ENCODE results near the gene RAB31. TPM values are rescaled to one million over a fixed set of nuclear protein-coding genes. Genes with fewer than 3 reads are reported as not detected.

RAB31 gene
- total RNA-seq, 1 donor from 2014 or later, result 36.0 TPM

GRCh38 chr18:9810994-9811705 is 103.0 kb downstream of the RAB31 start:
- DNase-seq (no peak), ATAC-seq (ENCODE audit: low read depth) (no peak)
- Mint-ChIP-seq H3K4me3 (no peak overlapping the region), H3K9me3 (no peaks in the 10 kb centered on the region), H3K36me3 (ENCODE audit: low read depth) (peaks cover 29% of the 10 kb centered on the region), H3K27ac (no peak overlapping the region), H3K4me1 (no peaks in the 10 kb centered on the region), H3K27me3 (no peaks in the 10 kb centered on the region)
- no peak for TF ChIP-seq CTCF (IDR thresholded peaks at IDR 0.05)
- intact Hi-C loops (cut with micrococcal nuclease), result no loop called here
- POLR2A ChIA-PET, result no interaction called here
- CTCF ChIA-PET, result no interaction called here

GRCh38 chr18:9811978-9812377 is 103.9 kb downstream of the RAB31 start:
- DNase-seq, result no peak
- no peak overlapping the region for H3K27ac Mint-ChIP-seq
- no peak overlapping the region for H3K4me3 Mint-ChIP-seq
- H3K4me1 Mint-ChIP-seq, result no peaks in the 10 kb centered on the region
- CTCF ChIA-PET, result no interaction called here
- TF ChIP-seq CTCF (IDR thresholded peaks at IDR 0.05), result no peak
- H3K36me3 Mint-ChIP-seq (ENCODE audit: low read depth), result peaks cover 28% of the 10 kb centered on the region
- no peak for ATAC-seq (ENCODE audit: low read depth)
- no peaks in the 10 kb centered on the region for H3K27me3 Mint-ChIP-seq
- POLR2A ChIA-PET, result no interaction called here
- intact Hi-C loops (cut with micrococcal nuclease), result no loop called here
- no peaks in the 10 kb centered on the region for H3K9me3 Mint-ChIP-seq

DNA sequence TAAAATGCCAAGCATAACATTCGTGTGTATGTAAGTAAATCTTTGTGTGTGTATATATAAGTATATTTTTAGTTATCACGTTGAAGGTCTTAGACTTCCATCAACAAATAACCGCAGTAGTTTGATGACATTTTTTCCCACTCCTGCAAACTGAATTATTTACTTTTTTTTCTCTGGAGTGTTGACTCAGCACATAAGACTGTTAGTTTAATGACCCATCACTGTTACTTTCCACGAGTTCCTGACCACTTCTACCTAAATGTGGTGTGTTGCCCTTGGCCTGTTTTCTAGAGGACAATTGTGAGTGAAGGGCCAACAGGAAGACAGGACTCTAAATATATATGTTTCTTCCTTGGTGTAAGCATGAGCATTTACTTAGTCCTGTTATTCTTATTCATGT is 106.3 kb downstream of the RAB31 start:
- H3K4me3 Mint-ChIP-seq, result no peak overlapping the region
- ATAC-seq (ENCODE audit: low read depth) (no peak), DNase-seq (no peak)
- TF ChIP-seq CTCF (IDR thresholded peaks at IDR 0.05), result no peak
- intact Hi-C loops (cut with micrococcal nuclease), result no loop called here
- POLR2A ChIA-PET, result no interaction called here
- no peaks in the 10 kb centered on the region for H3K27me3 Mint-ChIP-seq
- H3K36me3 Mint-ChIP-seq (ENCODE audit: low read depth), result peaks cover 48% of the 10 kb centered on the region
- no peaks in the 10 kb centered on the region for H3K4me1 Mint-ChIP-seq
- no peak overlapping the region for H3K27ac Mint-ChIP-seq
- CTCF ChIA-PET, result no interaction called here
- H3K9me3 Mint-ChIP-seq, result peaks cover 7% of the 10 kb centered on the region

GRCh38 chr18:9817286-9817685 is 109.2 kb downstream of the RAB31 start:
- intact Hi-C loops (cut with micrococcal nuclease), result no loop called here
- Mint-ChIP-seq H3K9me3 (peaks cover 7% of the 10 kb centered on the region), H3K27ac (no peak overlapping the region)

More at GRCh38 chr18:9817286-9817685, 109.2 kb downstream of the RAB31 start:
- ChIA-PET CTCF (no interaction called here), POLR2A (no interaction called here)
- TF ChIP-seq CTCF (IDR thresholded peaks at IDR 0.05), result no peak
- peaks cover 51% of the 10 kb centered on the region for H3K36me3 Mint-ChIP-seq (ENCODE audit: low read depth)
- ATAC-seq (ENCODE audit: low read depth) (no peak), DNase-seq (no peak)
- H3K4me3 Mint-ChIP-seq, result no peak overlapping the region
- no peaks in the 10 kb centered on the region for H3K27me3 Mint-ChIP-seq
- no peaks in the 10 kb centered on the region for H3K4me1 Mint-ChIP-seq
